Stimulated activated CD4-positive, alpha-beta T cell treated with anti-CD3 and anti-CD28 coated beads, Interleukin-12 subunit alpha, Interleukin-12 subunit beta, amount 100 ng/mL, for 24 hours (primary cell): ENCODE measurements around the gene LMO2.
"Not testable (repeated sequence)": the region's sequence is repeated elsewhere in the genome, so short reads cannot be mapped to it uniquely, and the experiment has no call there.

Source experiments
- DNase-seq, 2 experiments: peaks; one replicate each; pipeline ENCODE4 v3.0.0-alpha.2; 2020; ENCODE audit warnings: low read depth in 2 of 2

LMO2 gene

GRCh38 chr11:33891714-33892327 is at the start of gene LMO2:
Gene LMO2 (minus strand): TSS chr11:33892076. CDS start chr11:33869716, 22,360 bp downstream.
- DNase-seq = no peak

- no peak for DNase-seq
These were observed 48.6 kb upstream of the LMO2 start for GRCh38 chr11:33940538-33940815.

- DNase-seq = no peak
These were observed 45.1 kb upstream of the LMO2 start for GRCh38 chr11:33936725-33937604.

- no peak for DNase-seq
These were observed 43.9 kb upstream of the LMO2 start for GRCh38 chr11:33935461-33936456.

GRCh38 chr11:33935005-33935404 is 43.1 kb upstream of the LMO2 start:
- DNase-seq = no peak

GRCh38 chr11:33934450-33934849 is 42.6 kb upstream of the LMO2 start:
- DNase-seq = no peak

- no peak for DNase-seq
These were observed 41.7 kb upstream of the LMO2 start for GRCh38 chr11:33933602-33934001.

- no peak for DNase-seq
These were observed 40.8 kb upstream of the LMO2 start for GRCh38 chr11:33932721-33933120.

- not testable (repeated sequence) for DNase-seq
These were observed 40.0 kb upstream of the LMO2 start for GRCh38 chr11:33931739-33932366.

- DNase-seq = no peak
These were observed 39.2 kb upstream of the LMO2 start for GRCh38 chr11:33931067-33931466.

GRCh38 chr11:33930317-33931021 is 38.6 kb upstream of the LMO2 start:
- DNase-seq = no peak

- DNase-seq = no peak
These were observed 36.7 kb upstream of the LMO2 start for GRCh38 chr11:33928564-33928963.

GRCh38 chr11:33926671-33927552 is 35.0 kb upstream of the LMO2 start:
- no peak for DNase-seq

- no peak for DNase-seq
These were observed 32.5 kb upstream of the LMO2 start for GRCh38 chr11:33924341-33924740.

GRCh38 chr11:33923626-33924025 is 31.8 kb upstream of the LMO2 start:
- no peak for DNase-seq

GRCh38 chr11:33920838-33921613 is 29.1 kb upstream of the LMO2 start:
- peak in 1 of 2 experiments; percentile 18 for DNase-seq

GRCh38 chr11:33919645-33920044 is 27.8 kb upstream of the LMO2 start:
- DNase-seq = no peak

GRCh38 chr11:33917402-33917801 is 25.5 kb upstream of the LMO2 start:
- DNase-seq = not testable (repeated sequence)

- no peak for DNase-seq
These were observed 24.9 kb upstream of the LMO2 start for GRCh38 chr11:33916736-33917135.
